Measurements from ENCODE around the gene MAP4K4.

Gene MAP4K4

GRCh38 chr2:101794141-101794540 lies 96.6 kb downstream of the MAP4K4 start:
- no peak for FAIRE-seq

DNA sequence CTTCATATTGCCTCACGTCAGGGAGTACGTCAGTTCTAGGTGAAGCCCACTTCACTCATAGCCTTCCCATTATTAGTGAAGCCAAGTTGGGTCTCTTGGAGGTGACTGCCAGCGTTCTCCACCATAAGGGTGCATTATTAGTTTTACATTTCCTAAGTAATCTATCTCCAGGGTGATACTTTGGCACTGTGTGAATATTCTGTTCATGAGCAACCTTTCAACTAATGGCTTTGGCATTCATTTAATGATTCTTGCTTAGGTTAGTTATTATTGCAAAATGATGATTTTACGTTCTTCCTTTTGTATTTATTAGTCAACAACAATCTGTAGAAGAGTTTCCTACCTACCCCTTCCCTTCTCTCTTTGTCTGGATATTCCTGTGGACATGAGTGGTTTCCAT lies 97.5 kb downstream of the MAP4K4 start:
- no peak for FAIRE-seq

- no peak for FAIRE-seq
Measured at GRCh38 chr2:101796825-101797600, 99.5 kb downstream of the MAP4K4 start.

GRCh38 chr2:101801496-101801895 lies 104.0 kb downstream of the MAP4K4 start:
- FAIRE-seq, result no peak

- no peak for FAIRE-seq
Measured at GRCh38 chr2:101802329-101802728, 104.8 kb downstream of the MAP4K4 start.

GRCh38 chr2:101803128-101803527 lies 105.6 kb downstream of the MAP4K4 start:
- FAIRE-seq, result no peak

DNA sequence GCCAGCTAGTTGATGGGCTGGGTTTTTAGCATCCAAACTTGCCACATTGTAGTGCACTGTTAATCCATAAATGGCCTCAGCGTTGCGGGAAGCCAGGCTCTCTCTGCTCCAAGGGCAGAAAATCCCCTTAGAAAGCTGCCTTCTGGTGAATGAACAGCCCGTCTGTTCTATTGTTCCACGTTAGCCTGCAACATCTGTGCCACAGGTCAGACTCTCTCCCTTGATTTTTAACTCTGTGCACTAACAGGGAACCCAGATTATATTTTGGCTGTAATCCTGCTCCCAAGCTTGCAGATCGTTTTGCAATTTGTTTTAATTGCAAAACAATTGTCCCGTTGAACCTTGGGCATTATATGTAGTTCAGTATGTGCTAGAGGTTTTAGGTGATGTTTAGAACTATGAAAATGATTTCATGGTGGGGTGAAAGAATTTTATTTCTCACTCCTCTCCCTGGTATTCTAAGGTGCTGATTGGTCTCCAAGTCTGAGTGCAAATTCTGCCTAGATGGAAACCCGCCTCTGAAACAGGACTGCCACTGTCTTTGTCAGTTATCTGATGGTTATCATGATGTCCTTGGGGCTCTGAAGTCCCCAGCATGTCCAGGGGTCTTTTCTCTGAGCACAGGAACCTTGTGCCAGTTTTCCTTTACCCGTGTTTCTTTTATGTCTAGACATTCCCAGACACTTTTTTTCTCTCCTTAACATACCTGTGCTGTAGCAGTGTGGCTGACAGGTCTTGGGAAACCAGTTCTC lies 106.6 kb downstream of the MAP4K4 start:
- no peak for FAIRE-seq

- FAIRE-seq, result no peak
Measured at GRCh38 chr2:101805152-101806088, 107.9 kb downstream of the MAP4K4 start.

DNA sequence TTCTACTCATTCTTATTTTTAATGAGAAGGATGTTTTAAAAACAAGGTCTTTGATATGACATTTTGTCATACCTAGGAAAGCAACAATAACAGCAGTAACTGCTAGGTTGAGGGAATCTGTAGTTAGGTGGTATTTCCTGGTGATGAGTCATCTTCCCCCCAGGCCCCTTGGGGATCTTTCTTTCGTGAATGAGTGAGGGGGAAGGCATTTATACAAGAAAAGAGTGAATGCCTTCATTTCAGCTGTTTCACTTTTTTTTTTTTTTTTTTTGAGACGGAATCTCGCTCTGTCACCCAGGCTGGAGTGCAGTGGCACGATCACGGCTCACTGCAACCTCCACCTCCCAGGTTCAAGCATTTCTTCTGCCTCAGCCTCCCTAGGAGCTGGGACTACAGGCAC lies 108.6 kb downstream of the MAP4K4 start:
- FAIRE-seq, result no peak

- FAIRE-seq, result no peak
Measured at GRCh38 chr2:101806701-101807100, 109.2 kb downstream of the MAP4K4 start.

DNA sequence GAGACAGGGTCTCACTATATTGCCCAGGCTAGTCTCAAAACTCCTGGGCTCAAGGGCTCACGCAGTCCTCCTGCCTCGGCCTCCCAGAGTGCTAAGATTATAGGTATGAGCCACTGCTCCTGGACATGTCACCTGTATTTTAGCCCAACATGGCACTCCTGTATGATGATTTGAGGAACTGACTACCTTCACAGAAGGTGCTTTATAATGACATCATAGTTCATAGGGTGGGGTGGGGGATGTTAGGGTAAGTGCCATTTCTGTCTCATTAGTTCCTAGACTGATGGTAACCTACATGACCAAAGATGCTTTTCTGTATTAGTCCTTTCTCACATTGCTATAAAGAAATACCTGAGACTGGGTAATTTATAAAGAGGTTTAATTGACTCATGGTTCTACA lies 109.7 kb downstream of the MAP4K4 start:
- no peak for FAIRE-seq

- no peak for FAIRE-seq
Measured at GRCh38 chr2:101808006-101808562, 110.6 kb downstream of the MAP4K4 start.

DNA sequence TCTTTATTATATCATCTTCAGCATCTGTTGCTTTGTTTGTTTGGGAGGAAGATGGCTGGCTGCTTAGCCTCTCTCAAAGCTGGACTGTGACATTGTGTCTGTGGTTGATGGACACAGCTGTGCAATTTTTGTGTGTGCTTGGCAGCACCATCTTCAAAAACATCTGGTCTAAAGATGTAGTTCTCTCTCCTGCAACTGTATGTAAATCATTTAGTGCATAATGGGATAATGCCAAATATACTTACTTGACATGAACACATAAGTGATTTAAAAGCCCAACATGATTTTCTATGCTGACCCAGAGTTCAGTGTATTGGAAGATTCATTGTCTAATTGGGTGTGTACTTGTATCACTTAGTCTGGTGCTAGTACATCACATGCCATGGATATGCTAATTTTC lies 112.2 kb downstream of the MAP4K4 start:
- FAIRE-seq, result no peak

DNA sequence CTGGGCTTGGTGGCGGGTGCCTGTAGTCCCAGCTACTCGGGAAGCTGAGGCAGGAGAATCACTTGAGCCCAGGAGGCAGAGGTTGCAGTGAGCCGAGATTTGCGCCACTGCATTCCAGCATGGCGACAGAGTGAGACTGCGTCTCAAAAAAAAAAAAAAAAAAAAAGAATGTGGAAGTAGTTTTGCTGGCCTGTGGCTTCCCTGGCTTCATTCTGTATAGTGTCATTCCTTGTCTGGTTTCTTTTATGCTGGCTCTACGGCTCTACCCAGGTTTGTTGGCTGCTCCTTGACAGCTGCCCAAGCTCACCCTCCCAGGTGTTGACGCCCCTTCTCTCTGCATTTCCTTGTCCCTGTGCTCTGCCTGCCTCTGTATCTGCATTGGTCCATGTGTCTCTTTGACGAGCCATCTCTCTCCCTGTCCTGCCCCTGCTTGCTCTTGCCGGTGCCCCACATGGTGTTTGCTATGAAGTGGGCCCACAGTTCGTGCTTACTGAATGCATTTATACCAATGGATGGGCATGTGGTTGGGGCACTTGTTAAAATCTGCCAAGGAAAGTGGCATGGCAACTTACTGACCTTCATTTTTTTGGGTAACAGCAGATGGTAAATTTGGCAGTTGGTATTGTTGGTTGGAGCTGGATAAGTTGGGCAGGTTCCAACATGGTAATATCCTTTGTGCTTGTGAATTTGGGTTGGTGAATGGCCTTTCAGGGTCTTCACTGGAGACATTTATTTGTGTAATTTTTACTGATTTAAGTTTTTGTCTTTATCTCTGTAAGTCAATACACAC lies 113.9 kb downstream of the MAP4K4 start:
- no peak for FAIRE-seq

GRCh38 chr2:101812226-101812625 lies 114.7 kb downstream of the MAP4K4 start:
- FAIRE-seq, result no peak

DNA sequence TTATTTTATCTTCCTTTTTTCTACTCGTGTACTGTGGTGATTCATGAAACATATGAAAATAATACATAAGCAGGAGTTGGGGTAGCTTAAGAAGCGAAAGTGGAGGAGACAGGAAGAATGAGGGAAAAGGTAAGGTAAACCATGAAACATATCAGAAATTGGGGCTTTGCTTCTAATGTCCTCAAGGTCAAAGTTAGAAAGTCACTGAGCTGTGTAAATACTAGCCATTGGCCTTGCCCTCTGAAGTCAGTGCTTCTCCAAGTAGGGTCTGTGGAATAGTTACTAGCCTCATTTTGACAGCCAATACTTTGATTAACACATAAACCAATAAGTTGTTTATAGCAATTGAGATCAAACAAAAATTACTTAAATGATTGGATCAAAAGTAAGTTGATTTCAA lies 117.2 kb downstream of the MAP4K4 start:
- no peak for FAIRE-seq

DNA sequence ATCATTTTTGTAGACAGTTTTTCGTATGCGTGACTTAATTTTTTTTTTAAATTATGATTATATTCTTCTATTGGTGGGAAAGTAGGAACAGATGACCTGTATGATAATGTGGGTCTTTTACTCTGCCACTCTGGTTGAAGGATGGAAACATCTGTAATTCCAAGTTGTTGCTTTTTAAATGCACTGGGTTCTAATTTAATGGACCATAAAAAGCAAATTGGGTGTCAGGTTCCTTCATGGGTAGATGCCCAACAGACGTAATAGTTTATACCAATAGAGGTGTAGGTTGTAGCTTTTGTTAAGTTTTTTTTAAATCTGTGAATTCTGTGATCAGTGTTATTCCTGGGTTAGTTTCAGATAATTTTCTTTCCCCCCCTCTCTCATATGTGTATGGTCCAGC lies 117.6 kb downstream of the MAP4K4 start:
- FAIRE-seq, result no peak

DNA sequence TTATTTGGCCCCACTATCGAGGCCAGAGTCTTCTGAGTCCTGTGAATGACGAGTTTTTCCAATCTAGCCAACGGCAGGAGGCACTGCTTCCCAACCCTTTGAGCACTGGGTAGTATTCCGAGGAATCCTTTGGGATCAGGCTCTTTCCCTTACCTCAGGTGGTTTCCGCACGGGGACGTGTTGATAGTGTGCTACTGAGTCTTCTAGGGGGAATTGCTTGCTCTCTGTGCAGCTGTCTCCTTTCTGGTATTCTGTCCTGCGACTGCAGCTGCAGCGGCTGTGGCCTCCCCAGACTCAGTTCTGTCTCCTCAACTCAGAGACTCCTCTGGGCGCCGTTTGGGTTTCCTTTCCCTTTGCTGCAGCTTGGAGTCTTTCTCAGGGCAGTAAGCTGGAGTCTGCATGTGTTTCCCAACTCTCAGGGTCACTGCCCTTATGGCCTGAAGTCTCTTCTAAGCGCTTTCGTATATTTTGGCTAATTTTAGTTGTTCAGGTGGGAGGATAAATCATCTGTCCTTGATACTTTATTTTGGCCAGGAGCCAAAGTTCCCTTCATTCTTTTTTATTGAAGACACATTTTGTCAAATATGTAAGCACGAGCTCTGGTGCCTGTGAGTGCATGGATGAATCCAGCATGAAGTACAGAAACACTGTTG lies 118.4 kb downstream of the MAP4K4 start:
- no peak for FAIRE-seq

GRCh38 chr2:101816598-101816997 lies 119.1 kb downstream of the MAP4K4 start:
- FAIRE-seq, result no peak

DNA sequence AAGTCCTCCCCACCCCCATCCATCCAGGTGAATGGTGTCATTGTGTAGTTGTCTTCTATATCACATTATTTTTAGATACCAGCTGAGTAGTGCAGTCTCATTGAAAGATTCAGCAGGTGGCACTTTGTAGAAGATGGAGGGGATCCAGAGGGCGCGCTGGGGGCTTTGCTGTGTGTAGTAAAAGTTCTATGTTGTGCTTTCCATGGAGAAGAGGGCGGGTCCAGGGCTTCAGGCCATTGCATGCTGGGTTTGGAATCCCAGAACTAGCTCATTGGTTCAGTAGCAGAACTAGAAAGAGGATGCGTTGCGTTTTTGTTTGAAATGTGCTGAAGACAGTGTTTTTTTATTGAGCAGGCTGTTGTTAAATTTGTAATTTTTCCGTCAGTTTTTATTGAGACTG lies 120.0 kb downstream of the MAP4K4 start:
- no peak for FAIRE-seq

Measured in A204.1 (cell line).